HT-29 (cell line): ENCODE measurements around the gene GMEB1. TPM values are rescaled to one million over a fixed set of nuclear protein-coding genes. Genes with fewer than 3 reads are reported as not detected.
"Not testable (repeated sequence)": the region's sequence is repeated elsewhere in the genome, so short reads cannot be mapped to it uniquely, and the experiment has no call there.

Experiments
- DNase-seq: peaks from one replicate; pipeline ENCODE4 v3.0.0-alpha.2; 2015; ENCODE audit warnings: low spot score
- total RNA-seq: library from RNA; depleted of rRNA; stranded (reverse); fragments of >200 nt; shearing (Covaris generic); gene quantifications from 2 replicates; pipeline ENCODE4 v1.2.3, GENCODE V29; 2014; rRNA removed

GMEB1 gene
- total RNA-seq, result 6.2 and 9.2 TPM in 2 replicates

- peak; percentile 90 for DNase-seq
These were observed at the start of gene GMEB1 for GRCh38 chr1:28668191-28668955. Gene GMEB1, plus strand, starts transcription at chr1:28668784. Its CDS starts 14,829 bp downstream, at chr1:28683613.

DNA sequence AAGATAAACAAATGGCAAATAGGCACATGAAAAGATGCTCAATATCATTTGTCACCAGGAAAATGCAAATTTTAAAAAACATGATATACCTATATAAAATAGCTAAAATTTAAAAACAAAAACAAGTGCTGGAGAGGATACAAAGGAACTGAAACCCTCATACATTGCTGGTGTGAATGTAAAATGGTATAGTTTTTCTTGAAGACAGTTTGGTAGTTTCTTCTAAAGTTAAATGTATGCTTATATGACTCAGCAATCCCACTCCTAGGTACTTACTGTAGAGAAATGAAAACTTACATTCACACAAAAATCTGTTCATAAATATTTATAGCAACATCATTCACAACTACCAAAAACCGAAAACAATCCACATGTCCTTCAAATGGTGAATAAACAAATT lies 36.9 kb upstream of the GMEB1 start:
- no peak for DNase-seq

DNA sequence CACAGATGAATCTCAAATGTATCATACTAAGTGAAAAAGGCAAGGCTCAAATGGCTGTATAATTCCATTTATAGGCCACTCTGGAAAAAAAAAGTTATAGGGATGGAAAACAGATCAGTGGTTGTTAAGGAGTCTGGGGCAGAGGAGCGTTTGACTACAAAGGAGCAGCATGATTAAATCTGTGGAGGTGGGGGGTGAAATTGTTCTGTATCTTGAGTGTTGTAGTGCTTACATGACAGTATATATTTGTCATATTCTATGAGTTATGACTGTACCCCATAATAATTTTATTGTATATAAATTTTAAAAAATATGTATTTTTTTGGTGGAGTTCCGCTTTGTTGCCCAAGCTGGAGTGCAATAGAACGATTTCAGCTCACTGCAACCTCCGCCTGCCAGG lies 36.0 kb upstream of the GMEB1 start:
- no peak for DNase-seq

DNA sequence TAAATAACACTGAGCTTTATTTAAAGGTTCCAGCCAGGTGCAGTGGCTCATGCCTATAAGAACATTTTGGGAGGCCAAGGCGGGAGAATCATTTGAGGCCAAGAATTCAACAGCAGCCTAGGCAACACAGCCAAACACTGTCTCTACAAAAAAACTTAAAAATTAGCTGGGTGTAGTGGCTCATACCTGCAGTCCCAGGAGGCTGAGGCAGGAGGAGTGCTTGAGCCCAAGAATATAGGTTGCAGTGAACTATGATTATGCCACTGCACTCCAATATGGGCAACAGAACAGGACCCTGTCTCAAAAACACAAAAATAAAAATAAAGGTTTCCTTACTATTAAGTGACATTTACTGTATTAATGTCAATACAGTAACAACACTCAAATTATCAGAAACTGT lies 27.8 kb upstream of the GMEB1 start:
- DNase-seq, result peak; percentile 49

DNA sequence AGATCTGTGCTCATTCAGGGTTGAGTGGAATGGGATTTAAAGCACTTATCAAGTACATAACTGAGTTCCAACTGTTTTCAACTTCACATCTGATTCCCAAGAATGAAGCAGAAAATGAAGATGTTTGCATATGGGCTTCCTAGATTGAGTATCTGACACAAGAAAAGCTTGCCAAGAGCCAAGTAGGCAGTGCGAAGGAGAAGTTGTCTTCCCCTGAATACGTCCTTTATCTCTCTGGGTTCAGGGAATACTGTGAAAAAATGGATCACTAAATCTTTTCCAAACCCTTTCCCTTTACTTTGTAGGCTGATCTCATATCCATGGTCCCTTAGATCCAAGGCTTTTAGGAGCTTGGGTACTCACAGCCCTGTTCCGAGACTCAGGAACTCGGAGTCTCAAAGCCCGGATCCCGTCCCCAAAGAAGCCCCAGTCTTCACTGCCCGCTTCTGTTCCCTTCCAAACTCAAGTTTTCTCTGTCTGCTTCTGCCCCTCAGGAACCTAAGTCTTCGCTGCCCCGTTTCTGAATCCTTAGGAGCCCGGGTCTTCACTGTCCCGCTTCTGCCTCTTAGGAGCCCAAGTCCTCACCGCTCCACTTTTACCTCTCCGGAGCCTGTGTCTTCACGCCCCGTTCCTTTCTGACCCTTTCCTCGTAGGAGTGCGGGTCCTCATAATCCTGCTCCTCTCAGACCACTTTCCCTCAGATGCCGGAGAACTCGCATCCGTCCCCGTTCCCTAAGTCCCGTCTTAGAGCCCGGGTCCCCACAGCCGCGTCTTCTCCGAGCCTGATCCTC lies 26.3 kb upstream of the GMEB1 start:
- no peak for DNase-seq

GRCh38 chr1:28642847-28643635 lies 25.5 kb upstream of the GMEB1 start, which contains the start of gene TAF12:
Gene TAF12, minus strand, starts transcription at chr1:28643067. Its CDS starts 20,986 bp downstream, at chr1:28622081.
- peak; percentile 95 for DNase-seq

DNA sequence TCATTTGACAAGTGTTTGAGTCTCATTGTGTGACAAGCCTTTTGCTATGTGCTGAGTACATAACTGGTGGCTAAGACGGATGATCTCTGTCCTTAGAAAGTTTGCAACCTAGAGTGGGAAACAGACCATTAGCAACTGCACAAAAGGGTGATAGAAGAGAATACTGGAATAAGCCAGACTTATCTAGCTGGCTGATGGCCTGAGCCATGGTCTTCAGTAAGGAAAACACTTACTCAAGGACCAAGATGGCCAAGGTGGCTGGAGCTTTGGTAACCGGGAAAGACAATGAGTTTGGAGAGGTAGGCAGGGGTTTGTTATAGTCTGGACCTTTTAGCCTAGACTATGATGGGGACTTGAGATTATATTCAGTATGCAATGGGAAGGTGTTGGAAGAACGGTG lies 24.1 kb upstream of the GMEB1 start:
- no peak for DNase-seq

- DNase-seq, result not testable (repeated sequence)
These were observed 23.2 kb upstream of the GMEB1 start for GRCh38 chr1:28645406-28645805.

DNA sequence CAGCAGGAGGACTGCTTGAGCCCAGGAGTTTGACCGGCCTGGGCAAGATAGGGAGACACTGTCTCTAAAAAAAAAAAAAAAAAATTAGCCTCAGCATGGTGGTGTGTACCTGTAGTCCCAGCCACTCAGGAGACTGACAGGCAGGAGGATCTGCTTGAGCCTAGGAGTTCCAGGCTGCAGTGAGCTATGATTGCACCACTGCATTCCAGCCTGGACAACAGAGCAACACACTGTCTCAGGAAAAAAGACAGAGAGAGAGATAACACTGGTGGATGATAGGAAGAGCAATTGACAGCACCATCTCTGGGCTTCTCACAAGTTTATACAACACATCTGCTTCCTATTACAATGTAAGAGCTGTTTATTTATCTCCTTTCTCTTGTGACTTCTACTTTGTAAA lies 22.5 kb upstream of the GMEB1 start:
- no peak for DNase-seq

DNA sequence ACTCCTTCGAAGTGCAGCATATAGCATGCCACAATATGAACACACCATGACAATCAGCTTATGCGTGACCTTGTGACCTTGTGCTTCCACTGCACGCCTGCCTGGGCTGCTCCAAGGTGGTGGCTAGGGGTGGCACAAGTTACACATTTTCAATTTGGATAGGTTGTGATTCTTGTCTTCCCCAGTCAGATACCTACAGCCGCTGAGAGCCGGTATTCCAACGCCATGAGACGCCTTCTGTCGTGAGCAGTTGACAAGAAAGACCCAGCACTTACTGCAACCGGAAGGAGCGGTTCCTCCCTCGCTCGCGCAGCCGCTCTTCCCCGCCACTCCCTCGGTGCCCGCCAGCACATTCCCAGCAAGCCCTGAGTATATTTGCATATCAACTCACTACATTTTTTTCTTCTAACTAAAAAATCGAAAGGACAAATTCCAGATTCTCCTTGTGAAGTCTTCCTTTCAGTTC lies 20.5 kb upstream of the GMEB1 start:
- peak; percentile 97 for DNase-seq

- DNase-seq, result peak; percentile 99
These were observed 19.9 kb upstream of the GMEB1 start, which contains the start of gene RNU11 for GRCh38 chr1:28648474-28649198. Gene RNU11, plus strand, starts transcription at chr1:28648600.

GRCh38 chr1:28653063-28653462 lies 15.5 kb upstream of the GMEB1 start:
- not testable (repeated sequence) for DNase-seq

GRCh38 chr1:28653870-28654269 lies 14.7 kb upstream of the GMEB1 start:
- DNase-seq, result peak; percentile 61

DNA sequence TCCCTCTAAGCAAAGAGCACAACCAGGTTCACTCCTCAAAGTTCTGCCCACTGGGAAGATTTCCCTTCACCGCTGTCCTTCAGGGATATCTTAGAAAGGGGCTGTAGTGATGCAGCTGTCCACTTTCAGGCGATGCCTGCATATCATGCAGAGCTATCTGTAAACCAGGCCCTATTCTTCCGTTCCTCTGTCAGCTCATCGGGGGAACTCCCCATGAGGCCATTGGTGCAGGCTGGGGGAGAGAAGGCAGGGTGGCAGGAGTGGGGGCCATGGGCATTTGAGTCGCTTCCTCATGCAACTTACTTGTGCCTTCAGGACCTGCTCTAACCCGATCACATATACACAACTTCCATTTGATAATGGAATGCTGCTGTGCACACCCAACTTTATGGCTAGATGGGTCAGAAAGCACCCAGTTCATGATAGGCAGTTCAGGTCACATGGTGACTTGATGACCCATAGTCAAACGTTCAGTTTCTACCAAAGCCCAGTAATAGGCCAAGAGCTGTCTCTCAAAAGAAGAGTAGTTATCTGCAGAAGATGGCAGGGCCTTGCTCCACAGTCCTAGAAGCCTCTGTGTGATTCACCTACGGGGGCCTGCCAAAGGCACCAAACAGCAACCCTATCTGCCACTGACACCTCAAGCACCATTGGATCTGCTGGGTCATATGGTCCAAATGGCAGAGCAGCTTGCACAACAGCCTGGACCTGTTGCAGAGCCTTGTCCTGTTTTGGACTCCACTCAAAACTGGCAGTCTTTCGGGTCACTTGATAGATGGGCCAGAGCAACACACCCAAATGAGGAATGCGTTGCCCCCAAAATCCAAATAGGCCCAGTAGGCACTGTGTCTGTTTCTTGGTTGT lies 12.9 kb upstream of the GMEB1 start:
- not testable (repeated sequence) for DNase-seq

DNA sequence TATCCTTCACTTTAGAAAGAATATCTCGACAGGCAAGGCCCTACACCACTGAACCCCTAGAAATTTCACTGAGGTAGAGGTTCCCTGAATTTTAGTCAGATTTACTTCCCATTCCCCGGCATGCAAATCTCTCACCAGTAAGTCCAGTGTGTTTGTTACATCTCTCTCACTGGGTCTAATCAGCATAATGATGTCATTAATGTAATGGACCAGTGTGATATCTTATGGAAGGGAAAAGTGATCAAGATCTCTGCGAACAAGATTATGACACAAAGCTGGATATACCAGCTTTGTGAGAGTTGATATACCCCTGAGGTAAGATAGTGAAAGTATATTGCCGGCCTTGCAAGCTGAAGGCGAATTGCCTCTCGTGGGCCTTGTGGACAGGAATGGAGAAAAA lies 12.2 kb upstream of the GMEB1 start:
- no peak for DNase-seq

DNA sequence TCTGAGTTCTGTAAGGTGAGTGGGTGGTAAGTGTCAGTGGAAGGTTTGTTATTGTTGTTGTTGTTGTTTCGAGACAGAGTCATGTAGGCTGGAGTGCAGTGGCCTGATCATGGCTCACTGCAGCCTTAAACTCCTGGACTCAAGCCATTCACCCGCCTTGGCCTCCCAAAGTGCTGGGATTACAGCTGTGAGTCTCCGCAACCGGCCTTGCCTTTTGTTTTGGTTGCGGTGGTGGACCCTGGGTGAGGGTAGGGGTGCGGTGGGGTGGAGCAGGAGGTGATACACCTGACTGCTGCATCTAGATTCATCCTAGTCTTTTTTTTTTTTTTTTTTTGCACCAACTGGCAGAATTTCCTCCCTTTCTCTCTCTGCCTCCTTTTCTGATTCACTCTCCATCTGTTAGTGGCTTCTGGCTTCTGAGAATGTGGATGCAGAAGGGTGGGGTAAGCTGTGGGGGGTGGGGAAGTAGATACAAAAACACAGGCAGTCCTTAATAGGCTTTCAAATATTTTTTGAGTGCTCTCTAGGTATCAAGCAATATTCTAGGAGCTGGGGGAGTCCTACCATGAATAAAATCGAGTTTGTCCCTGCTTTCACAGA lies 4.6 kb upstream of the GMEB1 start:
- no peak for DNase-seq

GRCh38 chr1:28666806-28667205 lies 1.8 kb upstream of the GMEB1 start:
- no peak for DNase-seq

- DNase-seq, result peak; percentile 63
These were observed 556 bp downstream of the GMEB1 start for GRCh38 chr1:28668956-28669723.

- DNase-seq, result no peak
These were observed 2.7 kb downstream of the GMEB1 start for GRCh38 chr1:28671254-28671780.
